ENCODE results near the gene KCTD13.

GRCh38 chr16:29975134-29975538, 49.1 kb upstream of the KCTD13 start:
- no peak for TF ChIP-seq POLR2A (IDR thresholded peaks at IDR 0.05)
- TF ChIP-seq, protein P1, sequence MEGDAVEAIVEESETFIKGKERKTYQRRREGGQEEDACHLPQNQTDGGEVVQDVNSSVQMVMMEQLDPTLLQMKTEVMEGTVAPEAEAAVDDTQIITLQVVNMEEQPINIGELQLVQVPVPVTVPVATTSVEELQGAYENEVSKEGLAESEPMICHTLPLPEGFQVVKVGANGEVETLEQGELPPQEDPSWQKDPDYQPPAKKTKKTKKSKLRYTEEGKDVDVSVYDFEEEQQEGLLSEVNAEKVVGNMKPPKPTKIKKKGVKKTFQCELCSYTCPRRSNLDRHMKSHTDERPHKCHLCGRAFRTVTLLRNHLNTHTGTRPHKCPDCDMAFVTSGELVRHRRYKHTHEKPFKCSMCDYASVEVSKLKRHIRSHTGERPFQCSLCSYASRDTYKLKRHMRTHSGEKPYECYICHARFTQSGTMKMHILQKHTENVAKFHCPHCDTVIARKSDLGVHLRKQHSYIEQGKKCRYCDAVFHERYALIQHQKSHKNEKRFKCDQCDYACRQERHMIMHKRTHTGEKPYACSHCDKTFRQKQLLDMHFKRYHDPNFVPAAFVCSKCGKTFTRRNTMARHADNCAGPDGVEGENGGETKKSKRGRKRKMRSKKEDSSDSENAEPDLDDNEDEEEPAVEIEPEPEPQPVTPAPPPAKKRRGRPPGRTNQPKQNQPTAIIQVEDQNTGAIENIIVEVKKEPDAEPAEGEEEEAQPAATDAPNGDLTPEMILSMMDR (IDR thresholded peaks at IDR 0.05): no peak
